UCSD-AML1 (cell line): ENCODE measurements around the gene UBE2O.

Experiments
- DNase-seq: peaks from one replicate; lab custom pipeline; 2025; ENCODE audit not compliant: unreplicated experiment; lab: John Stamatoyannopoulos, UW

The UBE2O gene

GRCh38 chr17:76452660-76453430, at the start of gene UBE2O:
UBE2O (minus strand) TSS chr17:76453152; CDS start chr17:76453141, 11 bp downstream.
- DNase-seq: peak; percentile 93

- no peak for DNase-seq
These were observed 48.9 kb upstream of the UBE2O start for GRCh38 chr17:76501827-76502307.

- DNase-seq: peak; percentile 89
These were observed 48.3 kb upstream of the UBE2O start, which contains the start of gene RHBDF2 for GRCh38 chr17:76501018-76501826. RHBDF2 (minus strand) TSS chr17:76501423; CDS start chr17:76481524, 19,899 bp downstream.

GRCh38 chr17:76500747-76501017, 47.7 kb upstream of the UBE2O start:
- no peak for DNase-seq

GRCh38 chr17:76500074-76500746, 47.3 kb upstream of the UBE2O start:
- no peak for DNase-seq

GRCh38 chr17:76499267-76499667, 46.3 kb upstream of the UBE2O start:
- no peak for DNase-seq

GRCh38 chr17:76498876-76499251, 45.9 kb upstream of the UBE2O start:
- DNase-seq: no peak

- DNase-seq: no peak
These were observed 45.3 kb upstream of the UBE2O start for GRCh38 chr17:76497979-76498875.

- no peak for DNase-seq
These were observed 44.7 kb upstream of the UBE2O start for GRCh38 chr17:76497699-76497978.

GRCh38 chr17:76496464-76496863, 43.5 kb upstream of the UBE2O start:
- DNase-seq: no peak

GRCh38 chr17:76495663-76496400, 42.9 kb upstream of the UBE2O start:
- no peak for DNase-seq

GRCh38 chr17:76493505-76494167, 40.7 kb upstream of the UBE2O start:
- DNase-seq: no peak

- DNase-seq: peak; percentile 78
These were observed 40.1 kb upstream of the UBE2O start for GRCh38 chr17:76492989-76493501.

- DNase-seq: peak; percentile 71
These were observed 39.4 kb upstream of the UBE2O start for GRCh38 chr17:76492123-76492988.

- DNase-seq: peak; percentile 74
These were observed 38.5 kb upstream of the UBE2O start for GRCh38 chr17:76491271-76492122.

- DNase-seq: no peak
These were observed 37.3 kb upstream of the UBE2O start for GRCh38 chr17:76490112-76490710.
